Measurements from ENCODE around the gene NR1D2. TPM values are rescaled to one million over a fixed set of nuclear protein-coding genes. Genes with fewer than 3 reads are reported as not detected.
A peak's percentile ranks its signal among the peaks of the same experiment; 100 is the strongest.

Gene NR1D2
- polyA plus RNA-seq, 2 of the 4 experiments (the other 2 are of a cell fraction): 7.2 to 18.6 TPM

DNA sequence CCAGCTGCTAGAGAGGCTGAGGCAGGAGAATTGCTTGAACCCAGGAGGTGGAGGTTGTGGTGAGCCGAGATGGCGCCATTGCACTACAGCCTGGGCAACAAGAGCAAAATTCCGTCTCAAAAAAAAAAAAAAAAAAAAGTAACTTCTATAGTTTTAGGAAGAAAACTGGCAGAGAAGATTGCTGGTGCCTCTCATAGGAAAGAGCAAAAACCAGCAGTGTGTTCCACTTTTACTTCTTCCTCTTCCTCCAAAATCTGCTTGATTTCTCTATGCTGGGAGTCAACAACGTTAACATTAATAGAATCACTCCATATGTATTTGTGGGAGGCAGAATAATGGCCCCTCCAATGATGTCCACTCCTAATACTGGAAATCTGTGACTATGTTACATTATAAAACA lies 12.5 kb upstream of the NR1D2 start (continued):
- TF ChIP-seq EP300 (IDR thresholded peaks at IDR 0.05): no peak
- TF ChIP-seq, protein P1, sequence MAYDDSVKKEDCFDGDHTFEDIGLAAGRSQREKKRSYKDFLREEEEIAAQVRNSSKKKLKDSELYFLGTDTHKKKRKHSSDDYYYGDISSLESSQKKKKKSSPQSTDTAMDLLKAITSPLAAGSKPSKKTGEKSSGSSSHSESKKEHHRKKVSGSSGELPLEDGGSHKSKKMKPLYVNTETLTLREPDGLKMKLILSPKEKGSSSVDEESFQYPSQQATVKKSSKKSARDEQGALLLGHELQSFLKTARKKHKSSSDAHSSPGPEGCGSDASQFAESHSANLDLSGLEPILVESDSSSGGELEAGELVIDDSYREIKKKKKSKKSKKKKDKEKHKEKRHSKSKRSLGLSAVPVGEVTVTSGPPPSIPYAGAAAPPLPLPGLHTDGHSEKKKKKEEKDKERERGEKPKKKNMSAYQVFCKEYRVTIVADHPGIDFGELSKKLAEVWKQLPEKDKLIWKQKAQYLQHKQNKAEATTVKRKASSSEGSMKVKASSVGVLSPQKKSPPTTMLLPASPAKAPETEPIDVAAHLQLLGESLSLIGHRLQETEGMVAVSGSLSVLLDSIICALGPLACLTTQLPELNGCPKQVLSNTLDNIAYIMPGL (CRISPR knock-in tag; IDR thresholded peaks at IDR 0.05; ENCODE audit: borderline replicate concordance): no peak
- no peak for TF ChIP-seq PBX3 (IDR thresholded peaks at IDR 0.05)
- no peak for TF ChIP-seq MAFK (IDR thresholded peaks at IDR 0.05; ENCODE audit: partially characterized antibody)
- TF ChIP-seq ATOH8 (CRISPR knock-in tag; IDR thresholded peaks at IDR 0.05; ENCODE audit: low read depth): no peak
- TF ChIP-seq USF2 (IDR thresholded peaks at IDR 0.05): no peak
- no peak for TF ChIP-seq KDM1A (IDR thresholded peaks at IDR 0.05; ENCODE audit: low read depth)
- TF ChIP-seq HES2 (IDR thresholded peaks at IDR 0.05): no peak
- TF ChIP-seq ZNF302 (CRISPR knock-in tag; IDR thresholded peaks at IDR 0.05): no peak
- TF ChIP-seq ZFP36 (IDR thresholded peaks at IDR 0.05; ENCODE audit: borderline replicate concordance, partially characterized antibody): no peak

GRCh38 chr3:23934253-23934652 lies 10.8 kb upstream of the NR1D2 start:
- ATAC-seq (no peak), DNase-seq (ENCODE audit: low read depth in 1 of 2, low spot score in 1 of 2) (no peak), FAIRE-seq (no peak)
- H3K4me1 ChIP-seq: no peaks in the 10 kb centered on the region
- no peaks in the 10 kb centered on the region for H3K9me3 ChIP-seq
- CTCF ChIA-PET: interaction anchor here (1.0 to 1.5 kb wide), 2 partner anchors 10 to 11 kb away, joined by 3 read pairs; no protein-coding TSS in a partner anchor
- 55% methylated on average over 4 of the region's 4 CpGs for WGBS (ENCODE audit: missing lambda C conversion rate)
- no peak overlapping the region for H3K4me3 ChIP-seq
- POLR2A ChIA-PET: interaction anchor here (3.5 kb wide), 1 partner anchor 17 kb away, joined by 21 read pairs; the partner anchor contains the start of genes NKIRAS1 and RPL15
- no peak overlapping the region for H3K27ac ChIP-seq
- TF ChIP-seq HOXB5 (CRISPR knock-in tag; IDR thresholded peaks at IDR 0.05): no peak
- TF ChIP-seq PBX3 (IDR thresholded peaks at IDR 0.05): no peak
- TF ChIP-seq NR3C1 (IDR thresholded peaks at IDR 0.05): no peak
- no peak for TF ChIP-seq HDAC2 (IDR thresholded peaks at IDR 0.05)
- no peak for TF ChIP-seq KDM1A (IDR thresholded peaks at IDR 0.05; ENCODE audit: low read depth)
- TF ChIP-seq SMC3 (IDR thresholded peaks at IDR 0.05): no peak
- TF ChIP-seq HEYL (CRISPR knock-in tag; IDR thresholded peaks at IDR 0.05): no peak
- TF ChIP-seq FOSL2 (IDR thresholded peaks at IDR 0.05): no peak
- no peak for TF ChIP-seq FOSL2 (CRISPR knock-in tag; IDR thresholded peaks at IDR 0.05)
- no peak for TF ChIP-seq HES2 (IDR thresholded peaks at IDR 0.05)
- TF ChIP-seq MAFK (IDR thresholded peaks at IDR 0.05; ENCODE audit: partially characterized antibody): no peak
- TF ChIP-seq RARB (CRISPR knock-in tag; IDR thresholded peaks at IDR 0.05): no peak
- no peak overlapping the region for H3K4me2 ChIP-seq

GRCh38 chr3:23937296-23937695 lies 7.8 kb upstream of the NR1D2 start:
- Histone ChIP-seq H3K9me3 (no peaks in the 10 kb centered on the region), H3K4me2 (no peak overlapping the region), H3K4me1 (no peaks in the 10 kb centered on the region), H3K4me3 (no peak overlapping the region), H3K27ac (no peak overlapping the region)
- FAIRE-seq: no peak
- 80% methylated on average over 1 of the region's 1 CpG for WGBS (ENCODE audit: missing lambda C conversion rate)
- TF ChIP-seq FOXS1 (CRISPR knock-in tag; IDR thresholded peaks at IDR 0.05) (no peak), EP300 (IDR thresholded peaks at IDR 0.05) (no peak), MAFK (IDR thresholded peaks at IDR 0.05; ENCODE audit: partially characterized antibody) (peak; percentile 75)
- no peak for ATAC-seq
- CTCF ChIA-PET: interaction anchor here (1.7 kb wide), 1 partner anchor 11 kb away, joined by 4 read pairs; no protein-coding TSS in a partner anchor
- POLR2A ChIA-PET: interaction anchor here (0.6 to 3.5 kb wide), 2 partner anchors 9 to 20 kb away, joined by 8 to 21 read pairs; partner anchors contain the start of genes NKIRAS1 and RPL15
- DNase-seq (ENCODE audit: low read depth in 1 of 2, low spot score in 1 of 2): no peak

Data from A549 (cell line).